HS-27A (cell line): ENCODE measurements around the gene ANXA8L1.
"Not testable (repeated sequence)": the region's sequence is repeated elsewhere in the genome, so short reads cannot be mapped to it uniquely, and the experiment has no call there.

Source experiments
- DNase-seq: peaks from one replicate; pipeline ENCODE4 v3.0.0-alpha.2; 2012; ENCODE audit warnings: low read depth, missing footprints

Gene ANXA8L1

DNA sequence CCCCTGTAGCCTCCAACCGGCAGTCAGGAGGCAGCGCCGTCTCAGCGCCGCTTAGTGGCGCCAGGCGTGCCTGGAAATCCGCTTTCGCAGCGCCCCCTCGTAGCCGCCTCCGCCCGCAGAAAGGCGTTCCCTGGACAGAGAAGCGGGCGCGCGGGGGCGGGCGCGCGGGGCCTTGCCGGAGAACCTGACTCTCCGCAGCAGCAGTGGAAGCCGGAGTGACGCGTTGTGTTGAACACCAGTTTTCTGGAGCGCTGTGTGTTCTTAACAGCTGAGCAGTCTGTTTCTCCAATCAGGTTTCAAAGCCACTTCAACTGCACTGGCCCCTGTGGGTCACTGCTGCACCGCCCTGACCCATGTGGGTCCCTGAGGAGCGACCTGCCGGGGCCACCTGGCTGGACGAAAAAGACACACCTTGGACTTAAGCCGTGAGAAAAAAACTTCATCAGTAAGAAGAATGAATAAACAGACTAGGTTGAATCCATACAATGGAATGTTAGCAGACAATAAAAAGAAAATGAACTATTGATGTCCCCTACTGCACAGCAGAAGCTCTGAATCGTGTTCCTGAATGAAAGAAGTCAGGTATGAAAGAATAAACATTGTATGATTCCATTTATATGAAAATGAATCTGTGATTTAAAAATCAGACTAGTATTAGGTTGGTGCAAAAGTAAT lies 22.8 kb downstream of the ANXA8L1 start:
- peak; percentile 4 for DNase-seq

GRCh38 chr10:46409556-46409955 lies 34.0 kb downstream of the ANXA8L1 start:
- DNase-seq = not testable (repeated sequence)

DNA sequence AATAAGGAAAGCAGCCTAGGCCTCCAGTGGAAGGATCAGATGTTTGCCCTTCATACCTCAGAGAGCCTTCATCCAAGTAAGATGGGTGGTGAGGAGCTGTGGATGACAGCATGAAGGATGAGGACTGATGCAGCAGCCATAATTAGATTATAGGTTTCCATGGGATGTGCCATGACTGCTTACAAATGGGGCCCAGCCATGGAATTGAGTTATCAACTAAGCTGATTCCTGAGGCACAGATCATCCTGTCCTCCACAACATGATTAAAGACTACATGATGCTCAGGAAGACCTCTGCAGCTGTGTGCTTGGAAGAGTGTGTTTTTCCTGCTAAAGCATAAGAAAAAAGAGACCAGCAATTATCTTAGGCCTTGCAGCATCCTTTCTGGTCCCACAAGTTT lies 35.5 kb downstream of the ANXA8L1 start:
- DNase-seq = not testable (repeated sequence)

- not testable (repeated sequence) for DNase-seq
These were observed 37.1 kb downstream of the ANXA8L1 start for GRCh38 chr10:46412665-46413064.

DNA sequence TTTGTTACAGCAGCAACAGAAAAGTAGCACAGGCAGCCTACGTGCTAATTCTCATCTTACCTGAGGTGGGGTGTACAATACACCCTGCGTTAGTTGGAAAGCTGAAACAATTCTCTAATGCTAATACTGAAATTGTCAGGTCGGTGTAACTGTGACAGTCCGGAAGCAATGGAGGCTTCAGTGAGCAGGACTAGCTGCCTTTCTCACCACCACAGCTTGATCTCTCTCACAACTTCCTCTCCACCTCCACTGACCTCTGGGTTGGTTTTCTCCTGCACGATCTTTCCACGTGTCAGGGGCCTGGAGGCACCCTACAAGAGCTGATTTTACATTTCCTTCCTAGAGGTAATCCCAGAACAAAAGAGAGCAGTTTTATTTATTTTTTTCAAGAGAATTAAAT lies 39.7 kb downstream of the ANXA8L1 start:
- not testable (repeated sequence) for DNase-seq

- not testable (repeated sequence) for DNase-seq
These were observed 42.7 kb downstream of the ANXA8L1 start for GRCh38 chr10:46418283-46418682.

DNA sequence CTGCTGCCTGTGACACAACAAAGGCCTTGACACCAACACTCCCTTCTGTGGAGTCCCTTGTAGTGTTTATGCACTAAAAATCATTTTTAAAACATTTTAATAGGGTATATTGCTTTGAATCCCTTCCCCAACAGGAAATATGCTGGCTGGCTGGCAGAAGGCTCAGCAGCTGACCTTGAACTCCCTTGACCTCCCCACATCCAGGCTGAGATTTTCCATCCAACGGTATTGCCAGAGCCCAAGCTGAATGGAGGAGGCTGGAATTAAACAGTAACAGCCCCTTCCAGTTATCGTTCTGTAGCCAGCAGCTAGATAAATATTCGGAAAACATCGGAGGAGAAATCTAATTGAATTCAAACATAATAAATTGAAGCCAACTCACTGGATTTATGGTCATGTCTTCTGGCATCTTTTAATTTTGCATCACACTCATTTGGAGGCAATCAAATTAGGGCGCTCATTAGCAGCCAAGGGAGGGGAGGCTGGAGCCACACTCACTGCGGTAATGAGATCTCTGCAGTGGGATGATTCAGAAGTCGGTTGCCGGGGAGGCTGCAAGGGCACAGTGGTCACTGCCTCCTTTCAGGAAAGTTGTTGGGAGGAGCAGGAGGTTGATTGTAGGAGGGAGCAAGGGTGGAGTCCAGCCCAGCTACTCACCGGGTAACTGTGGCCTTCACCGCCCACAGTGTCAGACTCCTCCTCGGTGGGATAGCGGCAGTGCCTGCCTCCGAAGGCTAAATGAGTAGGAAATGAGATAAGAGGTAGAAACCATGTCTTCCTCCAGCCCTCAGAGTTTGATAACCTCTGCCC lies 44.2 kb downstream of the ANXA8L1 start:
- DNase-seq = not testable (repeated sequence)

- DNase-seq = not testable (repeated sequence)
These were observed 48.0 kb downstream of the ANXA8L1 start for GRCh38 chr10:46423550-46423949.

- DNase-seq = not testable (repeated sequence)
These were observed 65.4 kb downstream of the ANXA8L1 start for GRCh38 chr10:46440942-46441341.
